ENCODE results near the gene ODAD4.

The ODAD4 gene

GRCh38 chr17:41942626-41943373, 12.4 kb downstream of the ODAD4 start:
- no peak for ATAC-seq
- no peak for DNase-seq

- ATAC-seq (no peak), DNase-seq (no peak)
Observed at GRCh38 chr17:41943492-41943891, 13.1 kb downstream of the ODAD4 start.

- no peak for ATAC-seq
- no peak for DNase-seq
Observed at GRCh38 chr17:41944943-41945342, 14.5 kb downstream of the ODAD4 start.

- ATAC-seq (no peak), DNase-seq (no peak)
Observed at GRCh38 chr17:41948762-41949460, 18.5 kb downstream of the ODAD4 start.

GRCh38 chr17:41956522-41956921, 26.1 kb downstream of the ODAD4 start:
- ATAC-seq (no peak), DNase-seq (no peak)

- DNase-seq (no peak), ATAC-seq (no peak)
Observed at GRCh38 chr17:41957031-41957868, 26.8 kb downstream of the ODAD4 start.

- ATAC-seq = no peak
- no peak for DNase-seq
Observed at GRCh38 chr17:41957869-41958439, 27.5 kb downstream of the ODAD4 start.

- DNase-seq (no peak), ATAC-seq (no peak)
Observed at GRCh38 chr17:41959030-41959335, 28.6 kb downstream of the ODAD4 start.

GRCh38 chr17:41959336-41960095, 29.1 kb downstream of the ODAD4 start:
- ATAC-seq (no peak), DNase-seq (no peak)

GRCh38 chr17:41962111-41962510, 31.7 kb downstream of the ODAD4 start:
- no peak for DNase-seq

GRCh38 chr17:41962768-41963434, 32.5 kb downstream of the ODAD4 start:
- DNase-seq = peak; percentile 79
- peak; percentile 15 for ATAC-seq

More at GRCh38 chr17:41962111-41962510, 31.7 kb downstream of the ODAD4 start:
- no peak for ATAC-seq

- DNase-seq = peak; percentile 71
- ATAC-seq = peak; percentile 77
Observed at GRCh38 chr17:41965694-41966462, 35.5 kb downstream of the ODAD4 start.

- DNase-seq (peak; percentile 95), ATAC-seq (peak; percentile 73)
Observed at GRCh38 chr17:41966463-41967140, 36.2 kb downstream of the ODAD4 start, which contains the start of gene CNP. CNP (plus strand) TSS chr17:41966795; CDS start chr17:41966885, 90 bp downstream.

- peak; percentile 13 for ATAC-seq
- DNase-seq = peak; percentile 46
Observed at GRCh38 chr17:41967141-41967920, 36.9 kb downstream of the ODAD4 start.

- DNase-seq (no peak), ATAC-seq (no peak)
Observed at GRCh38 chr17:41967921-41968578, 37.6 kb downstream of the ODAD4 start.

- DNase-seq (no peak), ATAC-seq (no peak)
Observed at GRCh38 chr17:41968676-41969075, 38.3 kb downstream of the ODAD4 start.

GRCh38 chr17:41970901-41971331, 40.5 kb downstream of the ODAD4 start:
- no peak for DNase-seq
- ATAC-seq = no peak

All from stimulated activated naive CD8-positive, alpha-beta T cell treated with anti-CD3 and anti-CD28 coated beads, Interleukin-15, Interleukin-2, amounts not matched to agents 100 U/mL and 50 U/mL, for 24 hours (primary cell).